Calu3 (cell line): Measurements from ENCODE around the gene PSORS1C1. TPM values are rescaled to one million over a fixed set of nuclear protein-coding genes. Genes with fewer than 3 reads are reported as not detected.

Experiments
- BruUV-seq: library from RNA; stranded (reverse); fragments of 400-500 nt; replicated peaks from 2 replicates; lab custom pipeline; 2021; lab: Mats Ljungman, UMichigan
- CTCF ChIA-PET: fragments of 300-600 bp; sonication (Branson Sonifier 250); formaldehyde crosslinking; loops from one replicate; lab custom pipeline; 2022; ENCODE audit warnings: antibody characterized with exemption; lab: Charles Lee
- DNase-seq: peaks from one replicate; pipeline ENCODE4 v3.0.0; 2022
- H3K27ac Mint-ChIP-seq: one replicate; pipeline ENCODE4 v1.8.0; 2022; ENCODE audit warnings: mixed read lengths; ENCODE audit not compliant: unreplicated experiment
- H3K27me3 Mint-ChIP-seq: one replicate; pipeline ENCODE4 v1.8.0; 2022; ENCODE audit warnings: mixed read lengths; ENCODE audit not compliant: unreplicated experiment
- H3K36me3 Mint-ChIP-seq: one replicate; pipeline ENCODE4 v1.8.0; 2022; ENCODE audit warnings: mild to moderate bottlenecking, moderate library complexity, mixed read lengths; ENCODE audit not compliant: insufficient read depth, unreplicated experiment
- H3K4me1 Mint-ChIP-seq: one replicate; pipeline ENCODE4 v1.8.0; 2022; ENCODE audit warnings: mild to moderate bottlenecking, low read depth, mixed read lengths; ENCODE audit not compliant: unreplicated experiment
- H3K4me3 Mint-ChIP-seq: one replicate; pipeline ENCODE4 v1.8.0; 2022; ENCODE audit warnings: mild to moderate bottlenecking, low read depth, moderate library complexity, mixed read lengths; ENCODE audit not compliant: unreplicated experiment
- H3K9me3 Mint-ChIP-seq: one replicate; pipeline ENCODE4 v1.8.0; 2022; ENCODE audit warnings: low read depth, mixed read lengths; ENCODE audit not compliant: unreplicated experiment
- CTCF ChIP-seq: fragments of 200-600 bp; IDR thresholded peaks from one replicate; pipeline ENCODE4 v1.8.0; 2022; ENCODE audit warnings: antibody characterized with exemption; ENCODE audit not compliant: unreplicated experiment
- intact Hi-C: fragments of 100-400 bp; cut with micrococcal nuclease; formaldehyde crosslinking; loops from one replicate; pipeline ENCODE4 v1.10.0; 2022; ENCODE audit not compliant: unreplicated experiment
- total RNA-seq: library from RNA; stranded (reverse); gene quantifications from 2 replicates; pipeline ENCODE4 v1.2.3, GENCODE V29; 2022

The PSORS1C1 gene
- total RNA-seq, 1 experiment from 2014 or later, result 11.0 TPM

- DNase-seq, result no peak
These were observed 58.8 kb downstream of the PSORS1C1 start for GRCh38 chr6:31173406-31173805.

GRCh38 chr6:31174378-31174777 is 59.8 kb downstream of the PSORS1C1 start:
- Mint-ChIP-seq H3K27ac (no peak overlapping the region), H3K36me3 (peaks cover 97% of the 10 kb centered on the region), H3K4me1 (peaks cover 63% of the 10 kb centered on the region), H3K9me3 (no peaks in the 10 kb centered on the region), H3K4me3 (no peak overlapping the region), H3K27me3 (no peaks in the 10 kb centered on the region)
- intact Hi-C loops, result no loop called here
- no peak for DNase-seq
- TF ChIP-seq CTCF, result no peak
- CTCF ChIA-PET, result interaction anchor here (1.0 kb wide), 1 partner anchor 13 kb away, joined by 3 read pairs; no protein-coding TSS in a partner anchor
- no TSS peak for BruUV-seq

More at GRCh38 chr6:31173406-31173805, 58.8 kb downstream of the PSORS1C1 start:
- Mint-ChIP-seq H3K4me1 (peaks cover 63% of the 10 kb centered on the region), H3K9me3 (no peaks in the 10 kb centered on the region), H3K4me3 (no peak overlapping the region), H3K27ac (peak overlapping the region; percentile 94), H3K27me3 (no peaks in the 10 kb centered on the region), H3K36me3 (peaks cover 93% of the 10 kb centered on the region)
- TF ChIP-seq CTCF, result no peak
- CTCF ChIA-PET, result no interaction called here
- intact Hi-C loops, result no loop called here
- no TSS peak for BruUV-seq

- CTCF ChIA-PET, result no interaction called here
- H3K36me3 Mint-ChIP-seq, result peaks cover 95% of the 10 kb centered on the region
- peak overlapping the region; percentile 15 for H3K27ac Mint-ChIP-seq
- no peak for TF ChIP-seq CTCF
- peak overlapping the region; percentile 6 for H3K4me3 Mint-ChIP-seq
- BruUV-seq, result no TSS peak
- H3K27me3 Mint-ChIP-seq, result no peaks in the 10 kb centered on the region
- no peak for DNase-seq
- no peaks in the 10 kb centered on the region for H3K9me3 Mint-ChIP-seq
- H3K4me1 Mint-ChIP-seq, result peaks cover 64% of the 10 kb centered on the region
- intact Hi-C loops, result no loop called here
These were observed 61.4 kb downstream of the PSORS1C1 start for GRCh38 chr6:31175971-31176370.

- intact Hi-C loops, result loop anchor here (2.0 kb wide), 1 partner anchor 20 kb away; the partner anchor contains the start of gene TCF19
- H3K27ac Mint-ChIP-seq, result peak overlapping the region; percentile 58
These were observed 63.8 kb downstream of the PSORS1C1 start for GRCh38 chr6:31178143-31179041.

More at GRCh38 chr6:31178143-31179041, 63.8 kb downstream of the PSORS1C1 start:
- no peaks in the 10 kb centered on the region for H3K27me3 Mint-ChIP-seq
- peak overlapping the region; percentile 91 for H3K4me3 Mint-ChIP-seq
- DNase-seq, result peak; percentile 57
- H3K4me1 Mint-ChIP-seq, result peaks cover 56% of the 10 kb centered on the region
- BruUV-seq, result no TSS peak
- peaks cover 89% of the 10 kb centered on the region for H3K36me3 Mint-ChIP-seq
- TF ChIP-seq CTCF, result no peak
- CTCF ChIA-PET, result interaction anchor here (0.7 kb wide), 1 partner anchor 9 kb away, joined by 3 read pairs; no protein-coding TSS in a partner anchor
- no peaks in the 10 kb centered on the region for H3K9me3 Mint-ChIP-seq
